ENCODE results near the gene CBLB.
A peak's percentile ranks its signal among the peaks of the same experiment; 100 is the strongest.

The CBLB gene
- 46.0 to 60.2 reads per million in 2 donors for total RNA-seq

DNA sequence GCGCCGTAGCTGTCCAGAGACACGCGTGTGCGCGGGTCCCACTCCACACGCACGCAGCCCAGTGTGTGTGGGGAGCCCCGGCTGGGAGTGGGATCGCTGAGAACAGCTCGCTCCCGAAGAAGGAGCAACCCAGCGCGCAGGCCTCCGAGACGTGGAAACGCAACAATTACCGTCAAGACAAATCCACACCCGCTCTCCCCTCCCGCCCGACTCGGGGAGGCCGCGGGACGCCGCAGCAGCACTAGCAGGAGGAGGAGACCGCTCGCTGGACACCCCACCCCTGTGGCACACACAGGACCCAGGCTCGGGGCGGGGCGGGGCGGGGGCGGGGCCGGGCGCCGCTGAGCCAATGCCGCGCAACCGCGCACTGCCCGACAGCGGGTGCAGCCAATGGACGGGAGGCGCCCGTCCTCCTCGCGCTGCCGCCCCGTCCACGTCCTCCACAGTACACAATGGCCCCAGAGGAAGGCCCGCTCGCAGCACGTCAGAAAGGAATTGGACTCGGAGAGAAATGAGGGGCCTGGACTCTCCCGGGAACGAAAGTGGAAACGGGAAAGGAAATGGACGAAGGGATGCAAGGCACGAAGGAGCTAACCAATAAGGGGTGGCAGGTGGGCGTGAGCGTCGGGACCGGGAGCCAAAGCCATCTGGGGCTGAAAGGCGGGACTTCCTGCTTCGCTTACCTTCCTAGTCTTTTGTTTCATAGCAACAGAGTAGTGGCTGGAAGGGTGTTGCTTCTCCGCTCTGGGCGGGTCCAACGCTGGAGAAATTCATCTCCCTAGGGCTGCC is at the start of gene CBLB:
Gene CBLB, minus strand, starts transcription at position 271 of the 789 bp plus-strand sequence. CDS start 1,435 bp downstream, outside the sequence.
- peak; percentile 66 to 94 (median 79) for DNase-seq

DNA sequence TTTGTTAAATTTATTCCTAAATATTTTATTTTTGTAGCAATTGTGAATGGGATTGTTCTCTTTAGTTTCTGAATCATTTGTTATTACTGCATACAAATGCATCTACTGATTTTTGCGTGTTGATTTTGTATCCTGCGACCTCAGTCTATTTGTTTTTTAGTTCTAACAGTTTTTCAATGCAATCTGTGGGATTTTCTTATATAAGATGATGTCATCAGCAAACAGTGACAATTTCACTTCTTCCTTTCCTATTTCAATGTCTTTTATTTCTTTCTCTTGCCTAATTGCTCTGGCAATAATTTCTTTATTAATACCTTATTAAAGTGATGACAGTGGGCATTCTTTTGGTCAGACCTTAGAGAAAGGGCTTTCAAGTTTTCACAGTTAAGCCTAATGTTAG is 48.0 kb upstream of the CBLB start:
- DNase-seq = no peak

DNA sequence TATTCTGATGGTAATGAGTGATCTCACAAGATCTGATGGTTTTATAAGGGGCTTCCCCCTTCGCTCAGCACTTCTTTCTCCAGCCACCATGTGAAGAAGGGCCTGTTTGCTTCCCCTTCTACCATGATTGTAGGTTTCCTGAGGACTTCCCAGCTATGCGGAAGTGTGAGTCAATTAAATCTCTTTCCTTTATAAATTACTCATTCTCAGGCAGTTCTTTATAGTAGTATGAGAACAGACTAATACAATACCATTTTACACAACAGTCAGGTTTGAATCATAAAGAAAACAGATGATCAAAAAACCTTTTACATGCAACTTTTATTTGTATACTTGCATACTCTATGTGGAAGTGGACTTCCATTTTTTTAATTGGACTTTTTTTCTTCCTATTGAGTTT is 46.7 kb upstream of the CBLB start:
- no peak for DNase-seq

DNA sequence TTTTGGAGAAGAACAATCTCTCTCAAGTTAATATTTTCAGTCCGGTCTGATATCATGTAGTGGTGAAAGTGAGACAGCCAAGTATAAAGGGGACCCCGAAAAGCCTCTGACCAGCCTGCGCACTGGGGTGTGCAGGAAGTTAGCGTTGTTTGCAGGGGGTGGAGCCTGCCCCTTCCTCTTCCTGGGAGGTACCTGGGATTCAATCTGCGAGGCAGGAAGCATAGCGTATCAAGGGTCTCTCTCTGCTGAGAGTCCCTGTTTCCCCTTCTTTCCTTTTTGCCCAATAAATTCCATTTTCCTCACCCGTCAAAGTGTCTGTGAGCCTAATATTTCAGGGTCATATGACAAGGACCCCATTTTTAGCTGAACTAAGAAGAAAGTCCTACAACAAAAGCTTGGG is 44.8 kb upstream of the CBLB start:
- no peak for DNase-seq

DNA sequence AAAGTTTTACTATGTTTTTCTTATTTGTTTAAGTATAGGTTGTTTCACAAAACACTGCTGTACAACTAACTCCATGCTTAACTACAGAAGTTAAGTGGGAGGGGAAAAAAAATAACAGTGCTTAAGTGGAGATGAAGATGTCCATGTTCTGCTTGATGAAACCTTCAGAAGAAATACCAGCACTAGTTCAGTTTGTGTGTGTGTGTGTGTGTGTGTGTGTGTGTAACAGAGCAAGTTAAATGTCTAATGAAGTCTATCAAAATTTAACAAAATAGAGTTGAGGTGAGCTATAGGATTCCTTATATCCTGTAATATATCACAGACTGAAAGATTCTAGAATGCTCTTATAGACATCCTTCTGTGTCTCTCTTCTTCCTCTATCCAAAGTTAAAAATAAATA is 44.1 kb upstream of the CBLB start:
- DNase-seq = no peak

DNA sequence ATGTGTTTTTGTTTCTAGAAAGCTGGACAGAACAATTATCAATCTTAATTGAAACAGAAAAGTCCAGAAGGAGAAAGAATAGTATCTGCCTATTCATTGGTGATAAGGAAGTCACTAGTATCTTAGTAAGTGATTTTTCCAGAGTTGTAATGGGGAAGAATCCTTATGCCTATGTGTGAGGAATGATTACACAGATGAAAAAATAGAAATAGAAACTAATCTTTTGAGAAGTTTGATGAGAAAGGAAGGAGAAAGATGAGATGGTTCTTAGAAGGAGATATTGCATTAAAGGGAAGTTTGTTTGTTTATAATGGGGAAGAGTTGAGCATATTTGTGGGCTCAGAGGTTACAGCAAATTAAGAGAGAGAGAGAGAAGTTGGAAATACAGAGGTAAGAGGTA is 42.7 kb upstream of the CBLB start:
- no peak for DNase-seq

DNA sequence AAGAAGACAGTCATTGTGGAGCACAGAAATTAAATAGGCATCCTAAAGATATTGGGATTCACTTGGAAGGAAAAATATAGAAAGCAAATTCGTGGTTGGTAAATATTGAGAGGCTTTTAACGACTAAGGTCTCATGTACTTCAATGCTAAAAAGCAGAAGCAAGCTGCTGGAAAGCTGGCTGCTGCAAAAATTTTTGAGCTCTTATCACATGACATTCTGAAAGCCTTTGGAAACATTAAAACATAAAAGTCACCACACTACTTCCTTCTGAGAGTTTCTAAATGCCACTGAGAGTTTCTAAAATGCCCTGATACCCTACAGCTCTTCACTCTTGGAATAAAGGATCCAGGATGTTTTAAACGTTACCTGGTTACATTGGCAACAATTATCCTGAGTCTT is 39.0 kb upstream of the CBLB start:
- DNase-seq = peak in 1 of 5 experiments; percentile 18

DNA sequence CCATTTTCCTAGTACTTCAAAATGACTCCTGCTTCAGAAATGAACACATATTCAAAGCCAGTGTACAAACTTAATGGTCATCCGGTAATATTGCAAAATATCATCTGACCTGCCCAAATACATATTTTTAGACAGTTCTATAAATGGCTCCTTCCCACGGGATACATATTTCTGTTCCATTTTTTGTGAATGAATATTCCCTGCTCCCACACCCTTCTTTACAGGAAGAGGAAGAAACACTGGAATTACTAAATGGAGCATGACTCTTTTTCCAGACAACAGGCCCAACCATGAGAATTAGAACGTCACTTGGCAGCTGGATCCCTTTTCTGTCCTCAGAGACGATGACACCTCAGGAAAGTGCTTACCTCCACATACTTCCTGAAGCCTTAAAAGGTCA is 38.0 kb upstream of the CBLB start:
- DNase-seq = no peak

DNA sequence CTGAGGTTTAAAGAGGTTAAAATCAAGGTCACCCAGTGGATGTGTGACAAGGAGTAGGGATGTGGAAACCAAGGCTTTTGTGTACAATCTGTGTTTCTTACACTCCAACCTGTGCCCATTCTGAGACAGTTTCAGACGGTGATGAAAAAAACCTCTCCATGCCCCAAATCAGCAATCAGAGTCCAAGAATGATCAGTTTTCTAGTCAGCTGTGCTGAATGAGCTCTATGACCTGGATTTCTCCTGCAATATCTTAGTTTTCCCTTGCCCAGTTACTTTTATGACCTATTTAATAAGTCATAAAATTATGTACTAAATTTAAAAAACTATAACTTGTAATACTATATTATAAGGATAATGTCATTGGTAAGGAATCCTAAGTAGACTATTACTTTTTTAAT is 37.5 kb upstream of the CBLB start:
- no peak for DNase-seq

DNA sequence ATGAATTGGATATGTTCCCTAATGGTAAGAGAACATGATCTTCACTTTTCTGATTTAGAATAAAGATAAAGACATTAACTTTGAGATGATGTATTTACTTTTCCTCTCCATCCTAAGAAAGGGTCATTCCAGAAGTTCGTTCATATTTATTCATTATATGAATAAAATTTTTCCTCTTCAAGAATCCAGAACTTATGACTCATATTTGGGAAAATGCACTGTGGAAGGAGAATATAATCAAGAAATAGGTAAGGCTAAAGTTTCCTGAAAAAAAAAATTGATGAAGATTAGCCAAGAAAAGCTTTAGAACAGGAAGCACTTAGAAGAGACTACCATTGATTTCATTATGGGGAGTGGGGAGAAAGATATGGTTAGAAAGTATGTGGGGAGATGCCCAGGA is 36.5 kb upstream of the CBLB start:
- no peak for DNase-seq

DNA sequence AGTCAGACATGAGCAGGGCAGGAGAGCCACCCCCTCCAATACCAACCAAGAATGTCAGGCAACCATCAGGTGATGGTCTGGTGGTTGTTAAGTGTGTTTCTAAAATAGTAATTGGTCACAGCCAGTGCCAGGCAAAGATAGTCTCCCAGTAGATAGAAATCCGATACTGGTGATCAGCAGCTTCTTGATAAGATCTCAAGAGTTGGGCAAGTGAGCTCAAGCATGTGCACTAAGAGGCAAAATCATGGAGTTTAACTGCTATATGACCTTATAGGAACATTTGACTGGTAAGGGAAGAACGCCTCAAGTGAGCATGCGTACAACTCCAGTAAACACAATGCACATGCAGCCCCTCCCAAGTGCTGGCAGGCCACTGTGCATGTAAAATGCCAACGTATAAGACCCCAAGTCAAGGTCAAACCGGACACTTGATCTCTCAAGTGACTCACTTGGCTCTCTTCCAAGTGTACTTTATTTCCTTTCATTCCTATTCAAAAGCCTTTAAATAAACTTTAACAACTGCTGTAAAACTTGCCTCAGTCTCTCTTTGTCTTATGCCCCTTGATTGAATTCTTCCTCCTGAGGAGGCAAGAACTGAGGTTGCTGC is 36.0 kb upstream of the CBLB start:
- DNase-seq = no peak

DNA sequence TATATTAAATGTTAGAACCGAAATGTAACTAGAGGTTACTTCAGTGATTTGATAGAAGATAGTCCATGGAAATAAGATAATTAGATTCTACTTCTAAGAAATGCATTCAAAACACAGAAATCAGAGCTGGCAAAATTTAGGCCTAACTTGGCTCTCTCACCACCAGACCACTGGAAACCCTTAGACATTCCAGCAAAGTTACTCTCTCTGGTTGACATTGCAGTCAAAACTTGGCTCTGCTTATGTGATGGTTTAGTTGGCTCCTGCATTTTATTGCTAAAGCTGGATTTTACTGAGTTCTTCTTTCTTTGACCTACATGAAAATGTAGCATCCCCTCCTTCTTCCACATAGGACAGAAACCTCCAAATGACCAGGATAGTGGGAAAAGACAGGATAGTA is 35.4 kb upstream of the CBLB start:
- no peak for DNase-seq

DNA sequence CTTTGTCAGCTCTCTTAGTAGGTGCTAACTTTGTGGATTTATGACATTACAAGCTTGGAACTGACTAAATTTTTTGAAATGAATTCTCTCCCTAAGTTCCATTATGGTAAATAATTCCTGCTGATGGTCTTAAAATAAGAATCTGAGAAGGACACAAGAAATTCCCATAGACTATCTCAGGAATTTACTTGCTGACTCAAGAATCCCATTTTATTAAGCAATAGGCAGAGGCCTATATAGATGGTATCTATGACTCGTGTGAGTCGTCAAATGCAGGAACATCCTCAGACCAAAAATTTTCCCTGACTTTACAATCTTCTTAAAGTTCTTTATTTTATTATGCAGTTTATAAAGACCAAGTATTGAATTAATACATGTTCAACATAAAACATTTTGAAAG is 30.7 kb upstream of the CBLB start:
- DNase-seq = no peak

DNA sequence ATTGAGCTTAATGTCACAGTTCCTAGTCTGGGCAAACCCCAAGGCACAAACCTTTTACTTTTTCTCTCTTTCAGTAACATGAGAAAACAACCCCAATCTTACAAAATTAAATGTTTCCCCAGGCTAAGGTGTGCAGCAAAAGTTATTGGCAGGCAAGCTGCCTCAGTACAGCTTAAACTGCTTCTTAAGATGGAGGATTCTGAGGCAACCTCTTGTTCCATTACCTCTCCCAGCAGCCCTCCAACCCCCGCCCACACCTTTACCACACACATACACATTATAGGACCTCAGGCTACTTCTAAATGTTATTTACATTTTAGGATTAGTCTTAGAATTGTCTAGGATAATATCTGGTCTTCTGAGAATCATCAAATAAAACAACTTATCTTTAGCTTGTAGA is 22.3 kb upstream of the CBLB start:
- peak in 1 of 5 experiments; percentile 10 for DNase-seq

DNA sequence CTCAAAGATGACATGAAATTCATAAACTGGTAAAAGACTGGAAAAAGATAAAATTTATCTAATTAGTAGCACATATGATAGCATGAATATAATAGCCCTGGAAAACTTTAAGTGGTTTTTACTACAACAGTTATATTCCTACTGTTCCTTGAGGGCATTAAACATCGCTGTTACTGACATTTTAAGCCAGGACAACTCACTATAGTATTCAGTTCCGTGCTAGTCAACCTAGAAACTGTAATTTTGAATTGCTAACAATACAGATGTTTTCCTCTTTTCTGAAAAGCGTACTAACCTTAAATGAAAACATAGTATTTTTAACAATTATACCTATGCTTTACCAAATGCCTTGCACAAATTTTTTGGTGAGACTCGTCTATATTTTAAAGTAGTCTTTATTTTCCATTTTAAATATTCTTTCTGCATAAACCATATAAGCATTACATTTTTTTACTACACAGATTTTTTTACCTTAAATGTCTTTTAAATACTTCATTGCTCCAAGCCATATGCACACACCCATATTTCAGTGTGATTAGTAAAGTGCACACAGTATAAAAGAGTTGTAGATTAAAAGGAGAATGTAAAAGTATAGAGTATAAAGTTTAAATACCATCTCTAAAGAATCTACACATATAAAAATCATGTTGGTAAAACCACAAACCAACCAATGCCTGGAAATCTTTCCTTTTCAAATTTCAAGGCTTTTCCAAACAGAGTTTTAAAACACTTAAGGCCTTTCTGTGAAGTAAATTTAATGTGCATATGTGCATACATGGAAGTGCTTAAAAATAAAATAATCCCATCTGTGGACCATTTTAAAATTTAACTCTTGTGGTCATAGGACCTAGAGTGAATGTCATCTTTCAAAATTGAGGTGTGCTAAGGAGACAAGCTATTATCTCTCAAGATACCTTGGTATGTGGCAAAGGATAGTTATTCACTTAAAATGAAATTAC is 20.1 kb upstream of the CBLB start:
- no peak for DNase-seq

DNA sequence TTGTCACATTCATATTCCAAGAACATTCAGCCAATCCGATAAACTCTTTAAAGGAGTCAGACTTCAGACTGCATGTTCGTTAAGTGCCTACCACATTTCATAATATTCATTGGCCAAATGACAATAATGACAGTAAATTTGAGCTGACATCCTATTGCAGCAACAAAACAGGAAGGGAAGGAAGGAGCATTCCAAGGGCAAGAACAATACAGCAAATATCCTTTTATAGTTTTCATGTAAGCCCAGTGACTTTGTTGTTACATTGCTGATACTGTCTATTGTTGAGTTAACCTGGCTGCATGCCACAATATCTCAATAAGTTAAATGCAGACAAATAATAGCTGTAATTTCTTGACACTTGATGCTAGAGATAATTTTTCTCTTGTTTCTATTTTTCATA is 16.4 kb upstream of the CBLB start:
- no peak for DNase-seq

DNA sequence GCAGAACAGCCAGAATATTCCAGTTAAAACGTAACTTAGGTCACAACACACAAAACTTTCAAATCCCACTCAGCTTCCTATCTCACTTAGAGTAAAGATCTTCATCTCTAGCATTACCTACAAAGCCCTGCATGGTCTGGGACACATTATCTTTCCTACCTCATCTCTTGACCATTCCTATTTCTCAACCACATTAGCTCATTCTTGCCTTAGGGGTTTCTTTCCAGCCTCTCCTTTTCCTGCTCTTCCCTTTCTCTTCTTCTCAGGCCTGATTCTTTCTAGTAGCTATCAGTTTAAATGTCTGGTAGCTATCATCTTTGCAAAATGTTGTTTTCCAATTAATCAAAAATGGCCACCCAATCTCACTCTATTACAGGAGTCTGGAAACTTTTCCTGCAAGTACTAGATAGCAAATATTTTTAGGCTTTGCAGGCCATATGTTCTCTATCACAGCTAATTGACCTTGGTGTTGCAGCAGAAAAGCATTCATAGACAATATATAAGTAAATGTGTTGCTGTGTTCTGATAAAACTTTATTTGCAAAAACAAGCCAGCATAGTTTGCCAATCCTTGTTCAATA is 15.1 kb upstream of the CBLB start:
- no peak for DNase-seq

DNA sequence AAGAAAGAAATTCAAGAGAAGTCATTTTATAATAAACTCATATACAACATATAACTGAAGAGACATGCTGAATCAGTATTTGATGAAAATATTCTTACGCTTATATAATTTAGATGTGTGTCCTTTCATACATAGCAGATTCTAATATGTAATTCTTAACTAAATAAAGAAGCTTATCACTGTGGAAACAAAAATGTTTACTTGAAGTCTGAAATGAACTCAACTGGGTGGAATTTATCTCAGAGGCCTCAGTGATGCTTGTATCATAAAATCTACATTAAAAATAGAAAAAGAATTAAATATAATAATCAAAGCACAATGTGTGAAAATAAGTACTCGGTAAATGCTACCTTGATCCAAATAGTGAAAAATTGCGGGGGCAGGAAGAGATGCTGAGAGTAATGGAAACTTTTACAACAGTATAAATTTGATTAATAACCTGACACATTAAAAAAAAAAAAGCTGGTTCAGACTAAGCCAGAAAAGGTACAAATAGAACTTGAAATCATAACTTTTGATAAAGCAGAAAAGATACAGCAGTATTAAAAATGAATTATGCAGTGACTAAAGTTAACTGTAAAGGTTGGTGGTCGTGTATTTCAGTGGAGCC is 12.0 kb upstream of the CBLB start:
- no peak for DNase-seq

DNA sequence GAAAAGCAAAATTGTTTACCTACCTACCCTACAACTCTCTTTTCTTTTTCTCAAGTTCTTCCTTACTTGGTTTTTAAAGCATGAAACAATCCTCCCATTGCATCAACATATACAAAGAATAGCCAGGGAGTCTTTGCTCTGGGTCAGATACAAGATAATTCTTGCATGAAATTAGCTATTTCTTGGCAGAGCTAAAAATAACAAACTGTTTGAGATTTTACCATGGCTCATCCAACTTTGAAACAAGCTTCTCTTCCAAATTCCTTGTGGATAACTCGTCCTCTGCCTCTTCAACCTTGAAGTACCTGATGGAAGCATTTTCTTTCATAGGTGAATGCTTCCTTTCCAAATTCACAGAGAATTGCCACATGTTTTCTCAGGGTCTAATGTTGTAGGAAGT is 9.2 kb upstream of the CBLB start:
- no peak for DNase-seq

DNA sequence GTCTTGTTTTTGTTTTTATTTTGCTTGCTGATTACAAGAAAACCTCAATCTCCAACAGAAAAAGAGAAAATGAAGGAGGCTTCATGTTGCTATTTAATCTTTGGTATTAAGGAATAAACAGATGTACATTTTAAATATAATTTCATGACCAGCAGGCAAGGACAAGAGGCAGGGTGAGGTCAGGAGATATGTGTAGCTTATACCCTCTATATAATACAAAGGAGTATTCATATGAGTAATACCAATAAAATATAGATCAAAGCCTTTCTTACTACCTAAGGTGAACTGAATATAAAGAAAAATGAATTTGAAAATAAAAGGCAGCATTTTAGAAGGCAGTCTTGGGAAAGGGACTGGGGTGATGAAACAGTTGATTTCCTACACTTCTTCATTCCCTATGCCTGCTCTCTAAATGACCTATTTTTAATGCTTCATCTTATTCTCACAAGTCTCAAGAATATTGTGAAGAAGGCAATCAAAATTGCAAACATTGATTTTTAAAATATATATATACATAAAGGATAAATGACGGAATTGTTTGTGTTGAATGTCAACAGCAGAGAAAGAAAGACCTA is 8.6 kb upstream of the CBLB start:
- DNase-seq = no peak

DNA sequence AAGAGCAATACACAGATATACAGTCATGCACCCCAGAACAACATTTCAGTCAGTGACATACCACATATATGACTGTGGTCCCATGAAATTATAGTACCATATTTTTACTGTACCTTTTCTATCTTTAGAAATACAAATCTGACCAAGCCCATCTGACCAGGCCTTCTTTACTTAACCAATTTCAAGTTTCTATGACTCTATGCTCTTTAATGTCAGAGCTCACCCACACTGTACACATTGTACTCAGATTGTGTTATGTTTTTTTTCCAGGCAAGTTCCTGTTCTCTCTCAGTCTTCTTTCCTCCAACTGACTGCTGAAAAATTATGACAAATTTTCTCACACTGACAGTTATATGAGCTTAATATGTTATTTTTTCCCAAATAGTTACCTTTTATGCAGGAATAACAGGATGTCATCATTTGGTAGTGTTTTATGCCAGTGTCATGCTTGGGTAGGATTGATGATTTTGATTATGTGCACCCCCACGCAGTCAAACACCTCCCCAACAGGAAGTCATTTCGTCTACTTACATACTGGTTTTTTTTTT is 8.0 kb upstream of the CBLB start:
- peak in 2 of 5 experiments; percentile 19 to 60 for DNase-seq

All from T-helper 2 cell (primary cell).